ENCODE results near the gene CCDC39. TPM values are rescaled to one million over a fixed set of nuclear protein-coding genes. Genes with fewer than 3 reads are reported as not detected.
A peak's percentile ranks its signal among the peaks of the same experiment; 100 is the strongest.

The CCDC39 gene
- total and polyA plus RNA-seq, 12 donors, result 0.08 to 0.37 (median 0.13) TPM; not detected in 9

DNA sequence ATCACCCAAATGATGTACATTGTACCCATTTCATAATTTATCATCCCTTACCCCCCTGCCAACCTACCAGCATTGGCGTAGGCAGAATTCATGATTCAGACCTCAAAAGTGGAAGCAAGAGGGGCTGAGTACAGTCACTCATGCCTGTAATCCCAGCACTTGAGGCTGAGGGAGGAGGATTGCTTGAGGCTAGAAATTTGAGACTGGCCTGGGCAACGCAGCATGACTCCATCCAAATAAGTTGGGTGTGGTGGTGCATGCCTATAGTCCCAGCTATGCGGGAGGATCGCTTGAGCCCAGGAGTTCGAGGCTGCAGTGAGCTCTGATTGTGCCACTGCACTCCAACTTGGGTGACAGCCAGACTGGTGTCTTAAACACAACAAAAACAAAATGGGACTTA is 66.9 kb downstream of the CCDC39 start:
- TF ChIP-seq, protein P1, sequence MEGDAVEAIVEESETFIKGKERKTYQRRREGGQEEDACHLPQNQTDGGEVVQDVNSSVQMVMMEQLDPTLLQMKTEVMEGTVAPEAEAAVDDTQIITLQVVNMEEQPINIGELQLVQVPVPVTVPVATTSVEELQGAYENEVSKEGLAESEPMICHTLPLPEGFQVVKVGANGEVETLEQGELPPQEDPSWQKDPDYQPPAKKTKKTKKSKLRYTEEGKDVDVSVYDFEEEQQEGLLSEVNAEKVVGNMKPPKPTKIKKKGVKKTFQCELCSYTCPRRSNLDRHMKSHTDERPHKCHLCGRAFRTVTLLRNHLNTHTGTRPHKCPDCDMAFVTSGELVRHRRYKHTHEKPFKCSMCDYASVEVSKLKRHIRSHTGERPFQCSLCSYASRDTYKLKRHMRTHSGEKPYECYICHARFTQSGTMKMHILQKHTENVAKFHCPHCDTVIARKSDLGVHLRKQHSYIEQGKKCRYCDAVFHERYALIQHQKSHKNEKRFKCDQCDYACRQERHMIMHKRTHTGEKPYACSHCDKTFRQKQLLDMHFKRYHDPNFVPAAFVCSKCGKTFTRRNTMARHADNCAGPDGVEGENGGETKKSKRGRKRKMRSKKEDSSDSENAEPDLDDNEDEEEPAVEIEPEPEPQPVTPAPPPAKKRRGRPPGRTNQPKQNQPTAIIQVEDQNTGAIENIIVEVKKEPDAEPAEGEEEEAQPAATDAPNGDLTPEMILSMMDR (IDR thresholded peaks at IDR 0.05), result no peak
- TF ChIP-seq POLR2A (IDR thresholded peaks at IDR 0.05), result no peak
- no peaks in the 10 kb centered on the region for H3K27me3 ChIP-seq
- H3K27ac ChIP-seq, result no peak overlapping the region
- intact Hi-C loops (cut with DNase I), result no loop called here
- no peak for DNase-seq
- H3K9me3 ChIP-seq (replicated peaks in 1 of 3), result no peaks in the 10 kb centered on the region
- no peaks in the 10 kb centered on the region for H3K4me1 ChIP-seq (replicated peaks in 1 of 2)
- peaks cover 0 to 50% of the 10 kb centered on the region in 2 donors for H3K36me3 ChIP-seq (replicated peaks in 1 of 2)
- WGBS, 4 donors, result 93 to 98% (median 96%) methylated on average over 5 of the region's 5 CpGs
- H3K4me3 ChIP-seq, result no peak overlapping the region

DNA sequence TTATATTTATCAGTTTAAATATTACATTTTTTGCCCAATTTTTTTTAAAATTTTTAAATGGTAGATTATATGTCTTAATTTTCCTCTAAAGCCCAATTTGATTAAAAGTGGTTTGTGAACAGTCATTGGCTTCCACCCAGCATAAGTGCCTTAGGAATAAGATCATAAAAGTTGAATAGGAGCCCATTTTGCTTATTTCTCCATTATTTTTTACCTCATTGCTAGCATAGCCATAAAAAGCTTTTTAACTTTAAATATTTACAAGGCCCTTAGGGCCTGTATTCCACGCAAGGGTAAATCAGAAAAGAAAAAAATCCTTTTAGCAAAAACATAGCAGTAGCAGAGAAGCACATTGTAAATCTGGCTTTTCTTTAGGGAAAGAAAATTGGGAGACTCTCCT is 68.3 kb downstream of the CCDC39 start:
- Histone ChIP-seq H3K9me3 (replicated peaks in 1 of 3) (no peaks in the 10 kb centered on the region), H3K4me1 (replicated peaks in 1 of 2) (no peaks in the 10 kb centered on the region), H3K36me3 (replicated peaks in 1 of 2) (peaks cover 0 to 63% of the 10 kb centered on the region in 2 donors), H3K27ac (no peak overlapping the region), H3K27me3 (no peaks in the 10 kb centered on the region), H3K4me3 (no peak overlapping the region)
- TF ChIP-seq, protein P1 (IDR thresholded peaks at IDR 0.05), result no peak
- TF ChIP-seq POLR2A (IDR thresholded peaks at IDR 0.05), result no peak
- 82 to 98% (median 97%) methylated on average over 1 of the region's 1 CpG for WGBS, 4 donors
- DNase-seq, result no peak
- intact Hi-C loops (cut with DNase I), result no loop called here

DNA sequence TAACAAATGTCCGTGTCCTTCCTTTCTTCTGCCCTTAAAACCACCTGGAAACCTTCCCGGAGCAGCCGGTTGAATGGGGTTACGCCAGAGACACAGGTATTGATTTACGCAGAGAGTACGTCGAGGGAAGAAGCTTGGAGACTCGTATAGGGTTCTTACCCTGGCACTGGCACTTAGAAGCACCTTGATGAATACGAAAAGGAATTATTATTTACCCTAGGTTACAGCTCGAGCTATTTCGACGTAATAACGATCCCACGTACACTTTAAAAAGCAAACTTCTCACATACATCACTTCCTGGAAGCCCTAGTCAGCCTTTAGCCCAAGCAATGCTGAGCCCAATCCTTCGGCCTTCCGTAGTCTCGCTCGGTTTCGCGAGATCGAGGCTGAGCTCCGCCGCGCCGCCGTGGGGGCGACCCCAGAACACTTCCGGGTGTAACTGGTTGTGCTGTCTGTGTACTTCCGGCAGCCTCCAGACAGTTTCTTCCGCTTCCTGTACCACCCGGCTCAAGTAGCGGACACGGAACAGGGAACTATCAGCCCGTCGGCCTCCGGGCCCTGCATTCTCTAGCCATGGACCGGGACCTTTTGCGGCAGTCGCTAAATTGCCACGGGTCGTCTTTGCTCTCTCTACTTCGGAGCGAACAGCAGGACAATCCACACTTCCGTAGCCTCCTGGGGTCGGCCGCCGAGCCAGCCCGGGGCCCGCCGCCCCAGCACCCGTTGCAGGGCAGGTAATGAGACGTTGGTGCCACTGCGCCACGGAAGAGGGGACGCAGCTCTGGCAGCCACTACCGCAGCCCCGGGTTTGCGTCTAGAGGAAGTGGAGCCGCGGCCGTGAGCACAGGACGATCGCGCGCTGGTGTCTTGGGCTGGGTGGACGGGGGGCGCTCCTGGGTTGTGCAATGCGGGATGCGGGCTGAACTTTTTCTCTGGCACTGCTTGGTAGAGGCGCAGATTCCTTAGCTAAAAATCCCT is 77.3 kb downstream of the CCDC39 start, which contains the start of gene TTC14:
Gene TTC14 (plus strand): TSS at position 476 of the 979 bp plus-strand sequence. CDS start 99 bp downstream, at position 575.
- no peaks in the 10 kb centered on the region for H3K9me3 ChIP-seq (replicated peaks in 1 of 3)
- DNase-seq, result peak; percentile 86 to 96 (median 92)
- H3K36me3 ChIP-seq (replicated peaks in 1 of 2), result peaks cover 0 to 32% of the 10 kb centered on the region in 2 donors
- TF ChIP-seq, protein P1 (IDR thresholded peaks at IDR 0.05), result no peak
- peak in 1 of 2 donors; percentile 23 for TF ChIP-seq POLR2A (IDR thresholded peaks at IDR 0.05)
- intact Hi-C loops (cut with DNase I), result no loop called here
- no peaks in the 10 kb centered on the region for H3K27me3 ChIP-seq
- peaks cover 8 to 26% of the 10 kb centered on the region in 2 donors for H3K4me1 ChIP-seq (replicated peaks in 1 of 2)
- 3 to 11% (median 4%) methylated on average over 30 to 70 of the region's 70 CpGs for WGBS, 4 donors
- peak within 1 kb of the TSS; percentile 58 to 91 (median 73) for H3K27ac ChIP-seq
- peak within 1 kb of the TSS; percentile 74 to 99 (median 90) for H3K4me3 ChIP-seq

DNA sequence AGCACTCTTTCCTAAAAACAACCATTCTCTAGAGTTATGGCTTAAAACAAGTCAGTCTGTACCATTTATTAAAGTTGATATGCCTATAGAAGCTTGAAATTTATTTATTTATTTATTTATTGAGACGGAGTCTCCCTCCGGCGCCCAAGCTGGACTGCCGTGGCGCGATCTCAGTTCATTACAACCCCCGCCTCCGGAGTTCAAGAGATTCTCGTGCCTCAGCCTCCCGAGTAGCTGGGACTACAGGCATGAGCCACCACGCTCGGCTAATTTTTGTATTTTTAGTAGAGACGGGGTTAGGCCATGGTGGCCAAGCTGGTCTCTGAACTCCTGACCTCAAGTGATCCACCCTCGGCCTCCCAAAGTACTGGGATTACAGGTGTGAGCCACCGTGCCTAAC is 78.8 kb downstream of the CCDC39 start:
- no peak for DNase-seq
- Histone ChIP-seq H3K36me3 (replicated peaks in 1 of 2) (peaks cover 0 to 17% of the 10 kb centered on the region in 2 donors), H3K4me1 (replicated peaks in 1 of 2) (peaks cover 8 to 26% of the 10 kb centered on the region in 2 donors), H3K4me3 (no peak overlapping the region), H3K27me3 (no peaks in the 10 kb centered on the region), H3K9me3 (replicated peaks in 1 of 3) (no peaks in the 10 kb centered on the region), H3K27ac (no peak overlapping the region)
- TF ChIP-seq POLR2A (IDR thresholded peaks at IDR 0.05), result no peak
- TF ChIP-seq, protein P1 (IDR thresholded peaks at IDR 0.05), result no peak
- 97% methylated on average over 15 of the region's 15 CpGs for WGBS, 4 donors
- intact Hi-C loops (cut with DNase I), result no loop called here

Measured in adrenal gland (tissue), 12 donors.